ENCODE data around the gene DCP1A. TPM values are rescaled to one million over a fixed set of nuclear protein-coding genes. Genes with fewer than 3 reads are reported as not detected.
A peak's percentile ranks its signal among the peaks of the same experiment; 100 is the strongest.

DCP1A gene
- total and polyA plus RNA-seq, 2 donors (not counting 3 experiments of a cell fraction or from before 2014, with no cell fraction given) = 32.3 to 38.0 TPM

DNA sequence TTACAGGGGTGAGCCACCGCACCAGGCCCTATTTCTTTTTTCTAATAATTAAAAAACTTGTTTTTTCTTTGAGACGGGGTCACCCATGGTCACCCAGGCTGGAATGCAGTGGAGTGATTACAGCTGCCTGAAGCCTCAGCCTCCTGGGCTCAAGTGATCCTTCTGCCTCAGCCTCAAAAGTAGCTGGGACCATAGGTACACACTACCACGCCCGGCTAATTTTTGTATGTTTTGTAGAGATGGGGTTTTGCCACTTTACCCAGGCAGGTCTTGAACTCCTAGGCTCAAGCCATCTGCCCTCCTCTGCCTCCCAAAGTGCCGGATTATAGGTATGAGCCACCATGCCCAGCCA lies 90.7 kb downstream of the DCP1A start:
- Histone ChIP-seq H3K9ac (replicated peaks; ENCODE audit: extremely low read depth, insufficient read depth, low read length) (no peak overlapping the region), H3K27ac (ENCODE audit: insufficient read depth, low read depth, low read length) (no peak overlapping the region), H3K4me3 (replicated peaks in 1 of 3; ENCODE audit: insufficient read depth in 1 of 3, low read depth in 1 of 3, low read length in 3 of 3) (no peak overlapping the region), H4K20me1 (replicated peaks; ENCODE audit: control insufficient read depth, extremely low read depth, insufficient read depth, low read length) (peaks cover 3% of the 10 kb centered on the region), H3K27me3 (ENCODE audit: control insufficient read depth in 2 of 2, insufficient read depth in 2 of 2, low read length in 2 of 2) (no peaks in the 10 kb centered on the region), H2AFZ (ENCODE audit: low read depth, low read length) (no peak overlapping the region), H3K4me1 (ENCODE audit: control insufficient read depth, extremely low read depth, insufficient read depth, low read length) (peaks cover 15% of the 10 kb centered on the region), H3K79me2 (ENCODE audit: control insufficient read depth, insufficient read depth, low read length) (peaks cover 41% of the 10 kb centered on the region), H3K36me3 (ENCODE audit: control insufficient read depth in 2 of 2, extremely low read depth in 1 of 2, insufficient read depth in 2 of 2, low read length in 2 of 2) (no peaks in the 10 kb centered on the region), H3K9me3 (replicated peaks; ENCODE audit: control insufficient read depth, insufficient read depth, low read length) (no peaks in the 10 kb centered on the region), H3K9me1 (replicated peaks; ENCODE audit: control insufficient read depth, extremely low read depth, insufficient read depth, low read length) (no peaks in the 10 kb centered on the region), H3K4me2 (ENCODE audit: insufficient read depth, low read length) (no peak overlapping the region)
- TF ChIP-seq POLR2A (IDR thresholded peaks at IDR 0.05; ENCODE audit: low read depth, low read length) (no peak), MYC (IDR thresholded peaks at IDR 0.05; ENCODE audit: low read depth, low read length) (no peak), EZH2 (IDR thresholded peaks at IDR 0.05; ENCODE audit: borderline replicate concordance, low read depth, low read length, severe bottlenecking) (no peak), FOS (IDR thresholded peaks at IDR 0.05; ENCODE audit: borderline replicate concordance, insufficient read depth, low read length) (no peak), GATA2 (IDR thresholded peaks at IDR 0.05; ENCODE audit: insufficient read depth, insufficient read length, low read depth, low read length) (no peak)
- DNase-seq (ENCODE audit: low read depth, low spot score) (no peak), FAIRE-seq (no peak)
- ChIA-PET CTCF (no interaction called here), POLR2A (no interaction called here)
- dilution Hi-C loops (cut with MboI; ENCODE audit: extremely low pct_ligation_motif_present, low sequenced_read_pairs) (no loop called here), intact Hi-C loops (cut with micrococcal nuclease) (loop anchor here (1.0 kb wide), 1 partner anchor 14 kb away; no protein-coding TSS in a partner anchor)
- no TSS peak for BruUV-seq (replicated peaks)

DNA sequence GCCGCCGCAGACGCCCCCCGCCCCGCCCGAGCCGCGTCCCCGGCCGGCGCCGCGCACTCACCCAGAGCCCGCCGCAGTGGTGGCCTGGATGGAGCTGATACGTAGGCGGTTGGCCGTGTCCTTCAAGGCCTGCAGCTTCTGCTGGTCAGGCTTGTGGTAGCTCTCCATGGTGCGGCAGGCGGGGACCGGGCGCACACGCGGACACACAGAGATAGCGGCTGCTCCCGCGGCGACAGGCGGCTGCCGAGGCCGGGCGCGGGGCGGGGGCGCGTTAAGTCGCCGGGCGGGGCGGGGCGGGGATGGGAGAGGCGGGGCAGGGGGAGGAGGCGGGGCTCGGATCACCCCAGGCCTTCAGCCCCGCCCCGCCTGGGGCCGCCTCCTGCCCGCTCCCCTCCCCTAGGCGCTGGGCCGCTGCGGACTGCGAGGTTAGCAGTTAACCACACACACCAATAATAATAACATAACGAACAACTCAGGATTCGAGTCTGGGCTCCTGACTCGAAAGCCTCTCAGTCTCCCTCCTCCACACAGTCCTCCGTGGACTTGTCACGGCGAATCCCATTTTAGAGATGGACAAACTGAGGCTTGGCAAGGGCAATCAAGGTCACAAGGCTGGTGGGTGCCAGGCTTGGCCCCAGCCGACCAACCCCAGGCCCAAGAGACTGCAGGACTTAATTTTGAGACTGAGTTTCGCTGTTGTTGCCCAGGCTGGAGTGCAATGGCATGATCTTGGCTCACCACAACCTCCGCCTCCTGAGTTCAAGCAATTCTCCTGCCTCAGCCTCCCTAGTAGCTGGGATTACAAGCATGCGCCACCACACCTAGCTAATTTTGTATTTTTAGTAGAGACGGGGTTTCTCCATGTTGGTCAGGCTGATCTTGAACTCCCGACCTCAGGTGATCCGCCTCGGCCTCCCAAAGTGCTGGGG lies 91.3 kb downstream of the DCP1A start, which contains the start of gene TKT:
Gene TKT, minus strand, starts transcription at position 248 of the 929 bp plus-strand sequence. Its CDS starts 80 bp downstream, at position 168.
- no TSS peak for BruUV-seq (replicated peaks)
- CTCF ChIA-PET = interaction anchor here (2.3 kb wide), 1 partner anchor 36 kb away, joined by 9 read pairs; no protein-coding TSS in a partner anchor
- peak within 1 kb of the TSS; percentile 70 to 98 (median 88) for H3K4me3 ChIP-seq (replicated peaks in 1 of 3; ENCODE audit: insufficient read depth in 1 of 3, low read depth in 1 of 3, low read length in 3 of 3)

More for the DNA sequence above, 91.3 kb downstream of the DCP1A start, which contains the start of gene TKT:
- Histone ChIP-seq H2AFZ (ENCODE audit: low read depth, low read length) (peak within 1 kb of the TSS; percentile 63), H3K4me1 (ENCODE audit: control insufficient read depth, extremely low read depth, insufficient read depth, low read length) (peaks cover 20% of the 10 kb centered on the region), H3K27me3 (ENCODE audit: control insufficient read depth in 2 of 2, insufficient read depth in 2 of 2, low read length in 2 of 2) (no peaks in the 10 kb centered on the region), H4K20me1 (replicated peaks; ENCODE audit: control insufficient read depth, extremely low read depth, insufficient read depth, low read length) (peaks cover 3% of the 10 kb centered on the region), H3K36me3 (ENCODE audit: control insufficient read depth in 2 of 2, extremely low read depth in 1 of 2, insufficient read depth in 2 of 2, low read length in 2 of 2) (no peaks in the 10 kb centered on the region), H3K9me1 (replicated peaks; ENCODE audit: control insufficient read depth, extremely low read depth, insufficient read depth, low read length) (no peaks in the 10 kb centered on the region), H3K4me2 (ENCODE audit: insufficient read depth, low read length) (peak within 1 kb of the TSS; percentile 91), H3K27ac (ENCODE audit: insufficient read depth, low read depth, low read length) (peak within 1 kb of the TSS; percentile 44), H3K9ac (replicated peaks; ENCODE audit: extremely low read depth, insufficient read depth, low read length) (peak within 1 kb of the TSS; percentile 76), H3K9me3 (replicated peaks; ENCODE audit: control insufficient read depth, insufficient read depth, low read length) (no peaks in the 10 kb centered on the region), H3K79me2 (ENCODE audit: control insufficient read depth, insufficient read depth, low read length) (peaks cover 48% of the 10 kb centered on the region)
- FAIRE-seq (peak; percentile 63), DNase-seq (ENCODE audit: low read depth, low spot score) (peak; percentile 84)
- POLR2A ChIA-PET = interaction anchor here (0.5 to 0.8 kb wide), 2 partner anchors 19 to 42 kb away, joined by 4 read pairs; no protein-coding TSS in a partner anchor
- intact Hi-C loops (cut with micrococcal nuclease) (loop anchor here (1.0 kb wide), 1 partner anchor 14 kb away; no protein-coding TSS in a partner anchor), dilution Hi-C loops (cut with MboI; ENCODE audit: extremely low pct_ligation_motif_present, low sequenced_read_pairs) (no loop called here)
- peak; percentile 84 for TF ChIP-seq POLR2AphosphoS5 (IDR thresholded peaks at IDR 0.05; ENCODE audit: insufficient read depth, low read depth, low read length)
- TF ChIP-seq EZH2 (IDR thresholded peaks at IDR 0.05; ENCODE audit: borderline replicate concordance, low read depth, low read length, severe bottlenecking) = no peak
- peak; percentile 91 for TF ChIP-seq POLR2A (IDR thresholded peaks at IDR 0.05; ENCODE audit: low read depth, low read length)

Measured in endothelial cell of umbilical vein (primary cell).